ENCODE data around the gene ABCC12. TPM values are rescaled to one million over a fixed set of nuclear protein-coding genes. Genes with fewer than 3 reads are reported as not detected.

The ABCC12 gene
- total and polyA plus RNA-seq, 2 of the 8 experiments (the other 6 are each of a cell fraction or from before 2014, with no cell fraction given), result 0.05 TPM; not detected in 1

- H3K4ac ChIP-seq (replicated peaks; ENCODE audit: insufficient read length, low read depth, low read length), result no peak overlapping the region
- no peak overlapping the region for H2BK15ac ChIP-seq (ENCODE audit: low read length)
- no peak overlapping the region for H2BK12ac ChIP-seq (ENCODE audit: low read depth, low read length)
- H2AFZ ChIP-seq (ENCODE audit: low read length), result no peak overlapping the region
- H2AK5ac ChIP-seq (ENCODE audit: low read depth, low read length), result no peak overlapping the region
- H3K23me2 ChIP-seq (ENCODE audit: low read depth, low read length), result no peaks in the 10 kb centered on the region
- no peaks in the 10 kb centered on the region for H4K20me1 ChIP-seq (replicated peaks in 1 of 2; ENCODE audit: control insufficient read depth in 1 of 2, insufficient read depth in 2 of 2, low read length in 2 of 2)
- no peak overlapping the region for H3K23ac ChIP-seq (ENCODE audit: insufficient read length)
- H3K56ac ChIP-seq (replicated peaks; ENCODE audit: insufficient read length, low read depth, low read length), result no peak overlapping the region
- POLR2A ChIA-PET (ENCODE audit: partially characterized antibody), result no interaction called here
- H4K5ac ChIP-seq (ENCODE audit: insufficient read length, low read depth, low read length), result no peak overlapping the region
- no peak overlapping the region for H2BK120ac ChIP-seq (replicated peaks; ENCODE audit: low read depth, low read length)
- DNase-seq (ENCODE audit: low read depth in 1 of 2, low spot score in 2 of 2), result no peak
- H3K4me1 ChIP-seq (replicated peaks in 1 of 4; ENCODE audit: control insufficient read depth in 3 of 4, insufficient read depth in 4 of 4, low read length in 3 of 4), result no peaks in the 10 kb centered on the region
- H3K18ac ChIP-seq (ENCODE audit: extremely low read depth, low read length), result no peak overlapping the region
- CTCF ChIA-PET (ENCODE audit: partially characterized antibody), result interaction anchor here (0.7 to 2.0 kb wide), 20 partner anchors 9 to 971 kb away, joined by 3 to 9 read pairs (median 4); partner anchors contain the start of gene NETO2
- H3K27me3 ChIP-seq (replicated peaks in 1 of 4; ENCODE audit: control insufficient read depth in 3 of 4, extremely low read depth in 1 of 4, insufficient read depth in 3 of 4, low read length in 3 of 4), result no peaks in the 10 kb centered on the region
- no peak overlapping the region for H3K4me3 ChIP-seq (ENCODE audit: extremely low read depth in 1 of 4, insufficient read depth in 2 of 4, low read depth in 3 of 4, low read length in 4 of 4)
- FAIRE-seq, result no peak
- H3K36me3 ChIP-seq (ENCODE audit: control insufficient read depth in 2 of 4, insufficient read depth in 4 of 4, low read length in 3 of 4), result no peaks in the 10 kb centered on the region
- no peak overlapping the region for H2BK20ac ChIP-seq (ENCODE audit: low read length)
- no peak overlapping the region for H3K27ac ChIP-seq (ENCODE audit: low read depth, low read length)
- no peaks in the 10 kb centered on the region for H3K79me2 ChIP-seq (ENCODE audit: control insufficient read depth in 1 of 2, insufficient read depth in 2 of 2, low read length in 2 of 2)
- no peaks in the 10 kb centered on the region for H3K79me1 ChIP-seq (ENCODE audit: low read depth, low read length)
- H4K91ac ChIP-seq (replicated peaks; ENCODE audit: insufficient read length, low read length), result no peak overlapping the region
- 91% methylated on average over 3 of the region's 3 CpGs; no CpG with 5 or more reads in 1 of the 2 experiments for WGBS, 2 experiments (ENCODE audit: extremely low coverage in 1 of 2, insufficient coverage in 1 of 2, insufficient read length in 1 of 2, insufficient replicate concordance in 2 of 2, low coverage in 1 of 2, low lambda C conversion rate in 2 of 2, missing lambda C conversion rate in 1 of 2)
- H3K9ac ChIP-seq (replicated peaks in 1 of 4; ENCODE audit: extremely low read depth in 1 of 4, low read depth in 3 of 4, low read length in 3 of 4), result no peak overlapping the region
- no peak overlapping the region for H2BK5ac ChIP-seq (ENCODE audit: low read depth, low read length)
- H3K4me2 ChIP-seq (ENCODE audit: insufficient read depth in 1 of 2, low read depth in 2 of 2, low read length in 2 of 2), result no peak overlapping the region
- no peak overlapping the region for H4K8ac ChIP-seq (ENCODE audit: extremely low read depth, insufficient read depth, low read length)
- H3K9me3 ChIP-seq (ENCODE audit: insufficient read depth in 2 of 2, low read depth in 1 of 2, low read length in 1 of 2), result no peaks in the 10 kb centered on the region
- H3K14ac ChIP-seq (ENCODE audit: insufficient read length), result no peak overlapping the region
- TF ChIP-seq KDM1A (IDR thresholded peaks at IDR 0.05; ENCODE audit: borderline replicate concordance, low read length), result no peak
- TF ChIP-seq POLR2A (IDR thresholded peaks at IDR 0.05; ENCODE audit: control extremely low read depth in 1 of 2, low read depth in 2 of 2, low read length in 2 of 2), result no peak
- TF ChIP-seq, protein P1, sequence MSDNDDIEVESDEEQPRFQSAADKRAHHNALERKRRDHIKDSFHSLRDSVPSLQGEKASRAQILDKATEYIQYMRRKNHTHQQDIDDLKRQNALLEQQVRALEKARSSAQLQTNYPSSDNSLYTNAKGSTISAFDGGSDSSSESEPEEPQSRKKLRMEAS (IDR thresholded peaks at IDR 0.05), result no peak
- no peak for TF ChIP-seq BACH1 (IDR thresholded peaks at IDR 0.05; ENCODE audit: low read length)
- TF ChIP-seq RNF2 (IDR thresholded peaks at IDR 0.05; ENCODE audit: borderline replicate concordance, low read depth, low read length, missing control alignments, poor library complexity, severe bottlenecking), result no peak
- TF ChIP-seq SIN3A (conservative IDR thresholded peaks at IDR 0.05 in 1 of 2, IDR thresholded peaks at IDR 0.05 in 1 of 2; ENCODE audit: low read depth in 1 of 2, low read length in 2 of 2), result no peak
- no peak for TF ChIP-seq CHD2 (IDR thresholded peaks at IDR 0.05; ENCODE audit: low read length)
- no peak for TF ChIP-seq KDM4A (IDR thresholded peaks at IDR 0.05; ENCODE audit: low read depth, low read length, severe bottlenecking)
Measured at GRCh38 chr16:48112600-48112999, 43.2 kb downstream of the ABCC12 start.

All from H1 (cell line).